Activated T-cell treated with anti-CD3 and anti-CD28 coated beads for 24 hours (primary cell): ENCODE measurements around the gene BCAS1.

Experiments
- DNase-seq: peaks from one replicate; pipeline ENCODE4 v3.0.0-alpha.2; 2020; ENCODE audit warnings: low read depth

Gene BCAS1

GRCh38 chr20:54103067-54103761 is 32.8 kb upstream of the BCAS1 start:
- DNase-seq, result peak; percentile 72

DNA sequence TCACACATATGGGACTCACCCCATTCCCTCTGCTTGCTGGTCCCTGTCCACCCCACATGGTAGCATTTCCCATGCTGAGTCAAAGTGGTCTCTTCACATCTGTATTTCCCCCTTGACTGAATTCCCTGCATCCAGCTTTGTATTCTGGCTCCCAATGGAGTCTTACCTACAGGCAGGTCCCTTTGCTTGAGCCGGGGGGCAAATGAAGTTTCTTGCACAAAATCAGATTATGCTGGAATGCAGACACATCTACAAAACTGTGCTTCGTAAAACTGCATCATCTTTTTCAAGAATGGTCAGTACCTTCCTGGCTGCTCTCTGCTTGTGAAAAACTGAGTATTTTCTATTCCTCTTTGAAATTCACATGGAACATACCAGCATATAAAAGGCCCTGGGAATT is 32.1 kb upstream of the BCAS1 start:
- DNase-seq, result no peak

GRCh38 chr20:54100563-54100962 is 30.2 kb upstream of the BCAS1 start:
- no peak for DNase-seq

GRCh38 chr20:54099894-54100293 is 29.5 kb upstream of the BCAS1 start:
- DNase-seq, result no peak

GRCh38 chr20:54098047-54098446 is 27.7 kb upstream of the BCAS1 start:
- no peak for DNase-seq

- DNase-seq, result no peak
Measured at GRCh38 chr20:54097236-54097529, 26.8 kb upstream of the BCAS1 start.

- no peak for DNase-seq
Measured at GRCh38 chr20:54095824-54096223, 25.4 kb upstream of the BCAS1 start.

DNA sequence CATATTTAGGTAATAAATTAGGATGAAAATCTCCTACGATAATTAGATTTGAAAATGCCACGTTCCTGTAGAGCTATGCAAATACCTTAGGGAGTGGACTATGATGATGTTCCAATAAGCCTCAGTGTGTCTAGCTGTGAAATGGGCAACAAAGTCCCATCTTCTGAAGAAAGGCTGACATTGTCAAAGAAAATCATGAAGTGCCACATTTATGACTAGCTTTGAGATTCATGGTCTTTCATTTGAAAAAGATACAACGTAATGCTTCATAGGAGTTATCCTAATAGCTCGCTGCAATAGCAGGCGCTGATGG is 23.8 kb upstream of the BCAS1 start:
- no peak for DNase-seq

- no peak for DNase-seq
Measured at GRCh38 chr20:54093423-54094267, 23.3 kb upstream of the BCAS1 start.

- DNase-seq, result no peak
Measured at GRCh38 chr20:54092021-54092420, 21.6 kb upstream of the BCAS1 start.

- no peak for DNase-seq
Measured at GRCh38 chr20:54091120-54091480, 20.7 kb upstream of the BCAS1 start.

DNA sequence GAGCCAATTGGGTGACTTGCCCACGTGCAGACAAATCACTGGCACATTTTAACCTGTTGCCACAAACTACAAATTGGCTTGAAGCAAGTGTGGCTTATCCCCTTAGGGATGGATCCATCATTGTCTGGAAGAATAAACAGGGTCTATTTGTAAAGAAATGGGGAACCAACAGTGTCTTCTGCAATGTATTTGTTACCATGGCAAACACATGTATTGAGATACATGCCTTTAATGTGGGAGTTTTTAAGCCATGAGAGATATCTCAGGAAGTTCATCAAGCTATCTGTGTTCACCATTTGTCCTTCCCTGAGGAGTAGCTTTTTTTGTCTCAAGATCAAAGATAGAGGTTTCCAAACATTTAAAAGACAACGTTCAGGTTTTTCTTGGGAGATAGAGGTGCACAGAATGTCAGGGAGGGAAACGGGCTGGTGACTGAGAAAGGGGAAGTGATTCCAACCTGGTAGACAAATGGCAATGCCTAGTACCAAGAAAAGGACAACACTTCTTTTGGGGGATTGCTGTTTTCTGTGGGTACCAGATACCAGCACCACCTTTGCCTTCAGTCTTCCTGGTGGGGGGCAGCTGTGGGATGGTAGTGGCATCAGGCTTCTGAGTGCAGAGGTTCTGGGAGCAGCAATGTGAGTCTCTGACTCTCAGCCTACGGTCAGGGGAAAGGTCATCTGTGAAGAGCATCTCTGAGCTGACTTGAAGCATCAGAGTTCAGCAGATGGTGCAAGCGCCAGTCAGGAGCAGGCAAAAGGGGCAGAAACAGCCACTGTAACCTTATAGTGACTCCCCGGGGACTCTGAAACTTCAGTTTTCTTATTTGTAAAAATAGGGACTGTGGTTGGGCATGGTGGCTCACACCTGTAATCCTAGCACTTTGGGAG is 20.1 kb upstream of the BCAS1 start:
- no peak for DNase-seq

- no peak for DNase-seq
Measured at GRCh38 chr20:54088430-54088829, 18.0 kb upstream of the BCAS1 start.

- DNase-seq, result no peak
Measured at GRCh38 chr20:54086507-54087039, 16.2 kb upstream of the BCAS1 start.

DNA sequence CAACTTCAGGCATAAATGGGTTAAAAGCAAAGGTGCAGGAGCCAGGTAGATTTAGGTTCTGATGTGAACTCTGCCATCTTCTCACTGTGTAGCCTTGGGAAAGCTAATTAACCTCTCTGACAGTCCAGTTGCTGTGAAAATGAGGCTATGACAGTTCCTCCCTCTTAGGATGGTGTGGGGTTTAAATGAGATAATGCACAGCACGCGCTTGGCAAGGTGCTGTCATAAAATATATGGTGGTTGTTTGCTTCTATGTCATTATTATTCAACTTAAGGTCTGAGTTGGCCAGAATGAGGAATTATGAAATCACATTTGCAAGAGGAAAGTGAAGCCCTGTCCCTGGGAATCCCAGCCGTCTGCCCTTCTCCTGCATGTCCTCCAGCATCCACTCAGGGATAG is 15.5 kb upstream of the BCAS1 start:
- DNase-seq, result no peak

DNA sequence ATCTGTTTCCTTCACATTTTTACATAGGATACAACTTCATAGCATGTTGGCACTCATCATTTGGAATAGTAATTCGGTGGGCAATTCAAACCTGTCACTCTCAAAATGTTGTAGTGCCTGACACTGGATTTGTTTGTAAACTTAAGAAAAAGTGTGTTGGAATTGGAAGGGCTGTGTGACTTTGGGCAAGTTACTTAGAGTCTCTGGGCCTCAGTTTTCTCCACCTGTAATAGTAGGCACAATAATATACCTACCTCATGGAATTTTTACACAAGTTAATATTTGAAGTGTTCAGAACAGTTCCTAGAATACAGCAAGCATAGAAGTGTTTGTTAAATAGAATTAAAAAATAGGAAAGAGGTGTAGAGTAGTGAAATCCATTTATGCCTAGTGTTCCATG is 15.0 kb upstream of the BCAS1 start:
- no peak for DNase-seq

DNA sequence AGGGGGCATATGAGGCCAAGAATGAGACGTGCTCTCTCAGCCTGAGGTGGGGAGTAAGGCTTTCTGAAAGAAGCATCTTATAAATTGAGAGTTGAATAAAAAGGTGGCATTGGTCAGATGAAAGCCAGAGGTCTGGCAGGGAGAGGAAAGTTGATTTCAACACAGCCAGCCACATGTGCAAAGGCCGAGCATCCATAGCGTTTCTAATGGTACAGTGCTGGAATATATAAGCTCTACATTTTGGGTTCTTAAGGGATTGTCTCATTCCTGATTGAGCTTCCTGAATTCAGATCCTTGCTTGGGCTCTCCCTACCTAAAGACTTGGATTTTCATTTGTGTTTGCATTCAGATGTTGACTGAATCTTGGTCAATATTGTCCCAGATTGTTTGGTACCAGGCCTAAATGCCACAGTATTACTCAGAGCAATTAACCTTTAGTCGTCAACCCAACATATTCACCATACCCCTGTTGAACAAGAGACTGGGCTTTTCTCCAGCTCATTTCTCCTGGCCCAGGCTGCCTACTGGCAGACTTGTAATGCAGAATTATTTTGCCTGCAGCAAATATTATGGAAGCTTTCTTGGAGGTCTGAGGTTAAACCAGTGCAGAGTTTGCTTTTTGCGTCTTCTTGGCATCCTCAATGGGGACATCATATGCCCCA is 14.5 kb upstream of the BCAS1 start:
- DNase-seq, result no peak

DNA sequence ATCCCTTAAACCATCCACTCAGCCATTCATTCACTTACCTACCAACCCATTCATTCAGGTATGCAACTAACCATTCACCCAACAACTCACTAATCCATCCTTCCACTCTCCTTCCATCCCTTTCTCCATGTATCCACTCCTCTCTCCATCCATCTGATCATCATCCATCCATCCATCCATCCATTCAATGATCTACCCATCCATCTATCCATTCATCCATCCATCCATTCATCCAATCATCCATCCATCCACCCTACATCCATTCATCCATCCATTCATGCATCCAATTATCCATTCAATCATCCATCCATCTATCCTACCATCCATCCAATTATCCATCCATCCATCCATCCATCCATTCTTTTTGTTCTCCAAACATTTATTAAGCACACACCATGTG is 13.8 kb upstream of the BCAS1 start:
- DNase-seq, result no peak

DNA sequence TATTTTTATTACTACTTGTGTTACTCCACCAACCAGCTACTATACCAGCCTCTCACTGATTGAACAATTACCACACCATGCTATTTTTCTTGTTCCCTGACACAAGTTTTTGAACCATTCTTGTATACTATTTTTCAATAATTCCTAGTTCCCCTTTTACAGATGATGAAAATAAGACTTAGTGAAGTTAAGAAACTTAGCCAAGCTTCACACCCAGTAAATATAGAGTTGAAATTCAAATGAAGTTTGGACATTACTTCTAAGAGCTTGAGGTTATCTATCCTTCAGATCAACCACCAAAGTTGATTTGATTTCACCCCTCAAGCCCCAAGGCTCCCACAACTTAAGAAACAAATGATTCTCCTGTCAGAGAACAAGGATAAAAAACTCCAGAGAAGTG is 13.1 kb upstream of the BCAS1 start:
- DNase-seq, result no peak

- no peak for DNase-seq
Measured at GRCh38 chr20:54082100-54082499, 11.7 kb upstream of the BCAS1 start.

DNA sequence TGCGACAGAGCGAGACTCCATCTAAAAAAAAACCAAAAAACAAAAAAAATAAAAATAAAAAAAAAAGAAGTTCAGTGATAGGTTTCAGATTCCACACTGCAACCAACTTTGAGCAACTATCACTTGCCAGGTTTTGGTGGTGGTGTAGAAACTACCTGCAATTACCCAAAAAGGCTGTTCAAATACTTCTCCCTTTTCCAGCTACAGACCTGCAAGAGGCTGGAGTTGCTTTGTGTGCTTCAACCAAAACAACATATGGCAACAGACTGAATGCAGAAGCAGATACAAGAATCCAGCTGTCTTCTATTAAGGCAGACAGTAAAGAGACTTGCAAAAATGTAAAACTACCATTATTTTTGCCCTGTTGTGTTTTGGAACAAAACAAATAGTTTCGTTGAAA is 9.3 kb upstream of the BCAS1 start:
- no peak for DNase-seq

GRCh38 chr20:54078296-54078984 is 8.0 kb upstream of the BCAS1 start:
- peak; percentile 36 for DNase-seq
